SU-DHL-6 (cell line): ENCODE results near the gene ME2.

ENCODE experiments used
- CTCF ChIP-seq: fragments of 200-600 bp; sonication (generic); IDR thresholded peaks from one replicate; pipeline ENCODE4 v1.5.1; 2017; ENCODE audit warnings: antibody characterized with exemption, mild to moderate bottlenecking, low read length, moderate library complexity; ENCODE audit not compliant: insufficient read depth, poor library complexity, severe bottlenecking
- EZH2phosphoT487 ChIP-seq: fragments of 200-600 bp; sonication (generic), shearing (Covaris generic); conservative IDR thresholded peaks from 2 replicates; pipeline ENCODE4 v1.6.1; 2018; ENCODE audit warnings: mild to moderate bottlenecking, antibody characterized with exemption, low read length, moderate library complexity, mixed read lengths

DNA sequence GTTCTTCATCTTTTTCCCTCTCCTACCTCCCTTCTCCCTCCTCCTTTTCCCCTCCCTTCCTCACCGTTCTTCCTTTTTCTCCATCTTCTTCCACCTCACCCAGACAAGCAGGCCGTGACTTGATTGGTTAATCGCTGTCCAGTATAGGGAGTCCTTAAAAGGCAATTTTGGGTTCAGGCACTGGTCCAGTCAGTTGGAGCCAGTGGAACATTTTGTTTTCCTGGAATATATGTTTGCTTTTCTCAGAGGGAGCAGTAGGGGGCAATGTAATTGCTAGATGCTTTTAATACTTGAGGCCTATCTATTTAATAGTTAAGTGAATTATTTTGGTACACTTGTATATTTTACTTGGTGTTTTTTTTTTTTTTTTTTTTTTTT is 103.9 kb downstream of the ME2 start:
- peak; percentile 21 for TF ChIP-seq CTCF
- TF ChIP-seq EZH2phosphoT487, result no peak
